GM19452 (cell line): ENCODE data around the gene CLCA4.
A peak's percentile ranks its signal among the peaks of the same experiment; 100 is the strongest.

ENCODE experiments used
- ATAC-seq: cut with Tn5 transposase; IDR thresholded peaks from one replicate; pipeline ENCODE4 v1.9.1; 2021; ENCODE audit not compliant: unreplicated experiment

The CLCA4 gene

GRCh38 chr1:86616871-86617270 lies 70.0 kb downstream of the CLCA4 start:
- ATAC-seq = peak; percentile 99

- no peak for ATAC-seq
Measured at GRCh38 chr1:86618358-86618757, 71.5 kb downstream of the CLCA4 start.

- no peak for ATAC-seq
Measured at GRCh38 chr1:86619313-86619712, 72.4 kb downstream of the CLCA4 start.

- ATAC-seq = no peak
Measured at GRCh38 chr1:86621286-86621685, 74.4 kb downstream of the CLCA4 start.
